H1 (cell line): ENCODE results near the gene CUL2. TPM values are rescaled to one million over a fixed set of nuclear protein-coding genes. Genes with fewer than 3 reads are reported as not detected.

Experiments used
- BACH1 ChIP-seq: IDR thresholded peaks from 2 replicates; pipeline ENCODE4 v1.6.1; 2012; ENCODE audit warnings: low read length, improper control_type of control experiment
- BRCA1 ChIP-seq: IDR thresholded peaks from 2 replicates; pipeline ENCODE4 v1.6.1; 2012; ENCODE audit warnings: low read depth, low read length, improper control_type of control experiment
- CEBPB ChIP-seq: IDR thresholded peaks from 2 replicates; pipeline ENCODE4 v1.6.1; 2012; ENCODE audit warnings: low read depth, low read length
- CHD1 ChIP-seq: IDR thresholded peaks from 2 replicates; pipeline ENCODE4 v1.6.1; 2012; ENCODE audit warnings: low read depth, low read length, improper control_type of control experiment
- CHD2 ChIP-seq: IDR thresholded peaks from 2 replicates; pipeline ENCODE4 v1.6.1; 2012; ENCODE audit warnings: low read length, improper control_type of control experiment
- CREB1 ChIP-seq: IDR thresholded peaks from 2 replicates; pipeline ENCODE4 v1.6.1; 2012; ENCODE audit warnings: inconsistent platforms
- CTBP2 ChIP-seq: IDR thresholded peaks from 2 replicates; pipeline ENCODE4 v1.7.0; 2011; ENCODE audit warnings: borderline replicate concordance, mild to moderate bottlenecking, moderate library complexity, mixed read lengths, low read length; ENCODE audit not compliant: insufficient read depth, insufficient read length
- GTF2F1 ChIP-seq: IDR thresholded peaks from 2 replicates; pipeline ENCODE4 v1.6.1; 2012; ENCODE audit warnings: low read depth, low read length, improper control_type of control experiment, borderline replicate concordance
- HDAC2 ChIP-seq, 2 experiments: fragments of 300-600 bp in 1 of 2; sonication (generic) in 1 of 2; IDR thresholded peaks; 2 replicates each; pipeline ENCODE4 v1.6.1; 2011 to 2012; ENCODE audit warnings: low read depth in 2 of 2, low read length in 2 of 2, mild to moderate bottlenecking in 2 of 2, moderate library complexity in 2 of 2, borderline replicate concordance in 1 of 2, inconsistent platforms in 1 of 2
- KDM5A ChIP-seq: fragments of 200-600 bp; IDR thresholded peaks from 2 replicates; pipeline ENCODE4 v1.7.1; 2012; ENCODE audit warnings: mild to moderate bottlenecking, low read length, inconsistent platforms, mixed read lengths
- MAX ChIP-seq: IDR thresholded peaks from 2 replicates; pipeline ENCODE4 v1.6.1; 2012; ENCODE audit warnings: inconsistent platforms
- NANOG ChIP-seq: IDR thresholded peaks from 2 replicates; pipeline ENCODE4 v1.6.1; 2011; ENCODE audit warnings: low read length, low read depth, mild to moderate bottlenecking, inconsistent platforms; ENCODE audit not compliant: insufficient read depth, poor library complexity, severe bottlenecking
- PHF8 ChIP-seq: fragments of 200-600 bp; sonication (generic); conservative IDR thresholded peaks from 2 replicates; pipeline ENCODE4 v1.7.1; 2012; ENCODE audit warnings: low read depth, mild to moderate bottlenecking, inconsistent platforms, low read length, moderate library complexity
- RBBP5 ChIP-seq: IDR thresholded peaks from 2 replicates; pipeline ENCODE4 v1.7.1; 2012; ENCODE audit warnings: low read depth, mild to moderate bottlenecking, inconsistent platforms, low read length, moderate library complexity, borderline replicate concordance
- RXRA ChIP-seq: IDR thresholded peaks from 2 replicates; pipeline ENCODE4 v1.6.1; 2011; ENCODE audit warnings: low read depth, mild to moderate bottlenecking, low read length, moderate library complexity; ENCODE audit not compliant: insufficient read depth
- SP1 ChIP-seq: IDR thresholded peaks from 2 replicates; pipeline ENCODE4 v1.6.1; 2011; ENCODE audit warnings: low read depth, low read length
- SP4 ChIP-seq: IDR thresholded peaks from 2 replicates; pipeline ENCODE4 v1.6.1; 2012; ENCODE audit warnings: low read length, inconsistent platforms
- SRF ChIP-seq: IDR thresholded peaks from 2 replicates; pipeline ENCODE4 v1.6.1; 2011; ENCODE audit warnings: mild to moderate bottlenecking, low read depth, low read length, moderate library complexity
- TBP ChIP-seq: IDR thresholded peaks from 2 replicates; pipeline ENCODE4 v1.6.1; 2011; ENCODE audit warnings: low read depth, low read length, improper control_type of control experiment
- TCF12 ChIP-seq: IDR thresholded peaks from 2 replicates; pipeline ENCODE4 v1.6.1; 2011; ENCODE audit warnings: low read depth, mild to moderate bottlenecking, low read length
- TEAD4 ChIP-seq: IDR thresholded peaks from 2 replicates; pipeline ENCODE4 v1.6.1; 2012; ENCODE audit warnings: low read depth, low read length, inconsistent platforms, mixed read lengths
- YY1 ChIP-seq: IDR thresholded peaks from 2 replicates; pipeline ENCODE4 v1.6.1; 2011; ENCODE audit warnings: low read depth, mild to moderate bottlenecking, low read length
- polyA plus RNA-seq, 7 experiments: library from polyadenylated mRNA; depleted of rRNA in 3 of 7; stranded (reverse) in 5 of 7; unstranded in 2 of 7; fragments of >200 nt in 5 of 7; fragments of 200-250 nt in 2 of 7; gene quantifications; 1 replicate in 5 of 7; 2 replicates in 1 of 7; 4 replicates in 1 of 7; pipeline versions ENCODE4 v1.2.1 to v1.2.3, GENCODE V29; 2011 to 2013; ENCODE audit warnings: missing spikeins in 2 of 7, mixed read lengths in 2 of 7
- total RNA-seq: library from RNA; stranded (reverse); fragmentation: NEBNext Ultra II Directional; extraction: Animal tissue kit (Norgen Biotek cat#: 25700); gene quantifications from 2 replicates; pipeline ENCODE4 v1.2.1, GENCODE V29; 2021
- TF ChIP-seq, protein P1 (sequence below): IDR thresholded peaks from 2 replicates; pipeline ENCODE4 v1.6.1; 2012; ENCODE audit warnings: inconsistent platforms
- TF ChIP-seq, protein P2 (sequence below): IDR thresholded peaks from 2 replicates; pipeline ENCODE4 v1.6.1; 2012; ENCODE audit warnings: low read length, inconsistent platforms

Gene CUL2
- total and polyA plus RNA-seq, 2 of the 8 experiments (the other 6 are each of a cell fraction or from before 2014, with no cell fraction given), result 10.2 to 43.1 TPM

- TF ChIP-seq BRCA1, result no peak
- TF ChIP-seq SRF, result no peak
- 0 out of 2 replicates have a peak, but pooled peaks have one; percentile 48 for TF ChIP-seq YY1
- no peak for TF ChIP-seq RBBP5
- TF ChIP-seq BACH1, result no peak
- peak; percentile 7 for TF ChIP-seq NANOG
- no peak for TF ChIP-seq CTBP2
- TF ChIP-seq CREB1, result no peak; the same call in 1 of the 2 replicates
- no peak for TF ChIP-seq CEBPB
- no peak for TF ChIP-seq KDM5A
- TF ChIP-seq, protein P1, sequence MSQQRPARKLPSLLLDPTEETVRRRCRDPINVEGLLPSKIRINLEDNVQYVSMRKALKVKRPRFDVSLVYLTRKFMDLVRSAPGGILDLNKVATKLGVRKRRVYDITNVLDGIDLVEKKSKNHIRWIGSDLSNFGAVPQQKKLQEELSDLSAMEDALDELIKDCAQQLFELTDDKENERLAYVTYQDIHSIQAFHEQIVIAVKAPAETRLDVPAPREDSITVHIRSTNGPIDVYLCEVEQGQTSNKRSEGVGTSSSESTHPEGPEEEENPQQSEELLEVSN, result peak; percentile 89
- no peak for TF ChIP-seq PHF8
- TF ChIP-seq TEAD4, result peak; percentile 60; the same call in 1 of the 2 replicates
- peak; percentile 92 for TF ChIP-seq TCF12
- TF ChIP-seq CHD2, result no peak
- TF ChIP-seq SP1, result peak; percentile 64; the same call in 1 of the 2 replicates
- TF ChIP-seq HDAC2 (IDR thresholded peaks at IDR 0.05; ENCODE audit: borderline replicate concordance in 1 of 2, low read depth in 2 of 2, low read length in 2 of 2), result 0 out of 4 replicates have a peak, but pooled peaks of 1 of the 2 experiments have one; percentile 46
- TF ChIP-seq GTF2F1, result no peak
- no peak for TF ChIP-seq TBP
- no peak for TF ChIP-seq RXRA
- TF ChIP-seq CHD1, result no peak
- TF ChIP-seq, protein P2, sequence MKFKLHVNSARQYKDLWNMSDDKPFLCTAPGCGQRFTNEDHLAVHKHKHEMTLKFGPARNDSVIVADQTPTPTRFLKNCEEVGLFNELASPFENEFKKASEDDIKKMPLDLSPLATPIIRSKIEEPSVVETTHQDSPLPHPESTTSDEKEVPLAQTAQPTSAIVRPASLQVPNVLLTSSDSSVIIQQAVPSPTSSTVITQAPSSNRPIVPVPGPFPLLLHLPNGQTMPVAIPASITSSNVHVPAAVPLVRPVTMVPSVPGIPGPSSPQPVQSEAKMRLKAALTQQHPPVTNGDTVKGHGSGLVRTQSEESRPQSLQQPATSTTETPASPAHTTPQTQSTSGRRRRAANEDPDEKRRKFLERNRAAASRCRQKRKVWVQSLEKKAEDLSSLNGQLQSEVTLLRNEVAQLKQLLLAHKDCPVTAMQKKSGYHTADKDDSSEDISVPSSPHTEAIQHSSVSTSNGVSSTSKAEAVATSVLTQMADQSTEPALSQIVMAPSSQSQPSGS, result no peak
- TF ChIP-seq SP4, result no peak
- no peak for TF ChIP-seq MAX
Observed at GRCh38 chr10:34994565-34995142, 95.5 kb downstream of the CUL2 start (continued).
